ENCODE measurements around the gene SPTLC2.
"Not testable (repeated sequence)": the region's sequence is repeated elsewhere in the genome, so short reads cannot be mapped to it uniquely, and the experiment has no call there.

Gene SPTLC2

GRCh38 chr14:77641534-77642341, 25.3 kb upstream of the SPTLC2 start:
- no peak overlapping the region for H3K4me2 ChIP-seq
- no peak for TF ChIP-seq CTCF (conservative IDR thresholded peaks at IDR 0.05; ENCODE audit: low read depth, low read length)
- no peaks in the 10 kb centered on the region for H4K20me1 ChIP-seq (ENCODE audit: insufficient read depth)
- H3K27ac ChIP-seq: no peak overlapping the region
- H3K4me1 ChIP-seq (ENCODE audit: low read depth, poor library complexity, severe bottlenecking): no peaks in the 10 kb centered on the region
- no peak overlapping the region; the same call in 1 of the 2 replicates for H2AFZ ChIP-seq (ENCODE audit: low read depth)
- H3K9ac ChIP-seq: no peak overlapping the region
- H3K36me3 ChIP-seq (ENCODE audit: insufficient read depth): no peaks in the 10 kb centered on the region
- H3K79me2 ChIP-seq (ENCODE audit: insufficient read depth, low read depth): no peaks in the 10 kb centered on the region
- no peaks in the 10 kb centered on the region for H3K27me3 ChIP-seq (ENCODE audit: insufficient read depth, low read depth)
- H3K4me3 ChIP-seq (IDR thresholded peaks at IDR 0.05; ENCODE audit: insufficient read depth, low read depth, low read length): no peak overlapping the region

DNA sequence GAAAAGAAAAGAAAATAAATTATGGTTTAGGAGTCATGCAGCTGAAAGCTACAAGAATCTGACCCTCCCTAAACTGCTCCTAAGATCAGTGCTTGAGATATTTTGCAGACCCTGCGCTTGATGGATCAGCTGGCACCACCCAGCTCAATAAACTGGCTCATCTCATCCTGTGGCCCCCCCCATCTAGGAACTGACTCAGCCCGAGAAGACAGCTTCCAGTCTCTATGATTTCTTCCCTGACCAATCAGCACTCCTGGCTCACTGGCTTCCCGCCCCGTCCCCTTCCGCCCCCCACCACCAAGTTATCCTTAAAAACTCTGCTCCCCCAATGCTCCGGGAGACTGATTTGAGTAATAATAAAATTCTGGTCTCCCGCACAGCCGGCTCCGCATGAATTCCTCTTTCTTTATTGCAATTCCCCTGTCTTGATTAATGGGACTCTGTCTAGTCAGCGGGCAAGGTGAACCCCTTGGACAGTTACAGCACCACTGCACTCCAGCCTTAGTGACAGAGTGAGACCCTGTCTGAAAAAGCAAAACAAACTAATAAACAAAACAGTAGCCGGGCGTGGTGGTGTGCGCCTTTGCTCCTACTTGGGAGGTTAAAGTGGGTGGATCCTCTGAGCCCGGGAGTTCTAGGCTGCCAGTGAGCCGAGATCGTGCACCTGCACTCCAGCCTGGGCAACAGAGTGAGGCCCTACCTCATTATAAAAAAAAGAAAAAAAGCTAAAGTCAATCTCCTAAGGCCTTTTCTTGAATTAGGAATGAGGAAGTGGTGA, 24.5 kb upstream of the SPTLC2 start:
- no peak overlapping the region for H3K9ac ChIP-seq
- H3K27ac ChIP-seq: no peak overlapping the region
- no peaks in the 10 kb centered on the region for H3K4me1 ChIP-seq (ENCODE audit: low read depth, poor library complexity, severe bottlenecking)
- no peaks in the 10 kb centered on the region for H3K79me2 ChIP-seq (ENCODE audit: insufficient read depth, low read depth)
- no peak overlapping the region for H2AFZ ChIP-seq (ENCODE audit: low read depth)
- H4K20me1 ChIP-seq (ENCODE audit: insufficient read depth): no peaks in the 10 kb centered on the region
- H3K36me3 ChIP-seq (ENCODE audit: insufficient read depth): no peaks in the 10 kb centered on the region
- H3K27me3 ChIP-seq (ENCODE audit: insufficient read depth, low read depth): no peaks in the 10 kb centered on the region
- TF ChIP-seq CTCF (conservative IDR thresholded peaks at IDR 0.05; ENCODE audit: low read depth, low read length): no peak
- no peak overlapping the region for H3K4me3 ChIP-seq (IDR thresholded peaks at IDR 0.05; ENCODE audit: insufficient read depth, low read depth, low read length)
- no peak overlapping the region for H3K4me2 ChIP-seq

GRCh38 chr14:77638771-77639171, 22.3 kb upstream of the SPTLC2 start:
- Histone ChIP-seq H3K27me3 (ENCODE audit: insufficient read depth, low read depth) (no peaks in the 10 kb centered on the region), H3K4me2 (no peak overlapping the region), H3K36me3 (ENCODE audit: insufficient read depth) (no peaks in the 10 kb centered on the region), H4K20me1 (ENCODE audit: insufficient read depth) (no peaks in the 10 kb centered on the region), H3K27ac (no peak overlapping the region), H3K4me1 (ENCODE audit: low read depth, poor library complexity, severe bottlenecking) (no peaks in the 10 kb centered on the region), H3K9ac (no peak overlapping the region), H3K4me3 (IDR thresholded peaks at IDR 0.05; ENCODE audit: insufficient read depth, low read depth, low read length) (no peak overlapping the region), H2AFZ (ENCODE audit: low read depth) (no peak overlapping the region), H3K79me2 (ENCODE audit: insufficient read depth, low read depth) (no peaks in the 10 kb centered on the region)
- no peak for TF ChIP-seq CTCF (conservative IDR thresholded peaks at IDR 0.05; ENCODE audit: low read depth, low read length)

GRCh38 chr14:77635869-77636268, 19.4 kb upstream of the SPTLC2 start:
- not testable (repeated sequence) for H3K27ac ChIP-seq; H2AFZ ChIP-seq (ENCODE audit: low read depth)

GRCh38 chr14:77635466-77635865, 19.0 kb upstream of the SPTLC2 start:
- not testable (repeated sequence) for H3K9ac ChIP-seq; H3K4me3 ChIP-seq (IDR thresholded peaks at IDR 0.05; ENCODE audit: insufficient read depth, low read depth, low read length); H3K27ac ChIP-seq; H3K4me1 ChIP-seq (ENCODE audit: low read depth, poor library complexity, severe bottlenecking); H4K20me1 ChIP-seq (ENCODE audit: insufficient read depth); H3K27me3 ChIP-seq (ENCODE audit: insufficient read depth, low read depth); H3K36me3 ChIP-seq (ENCODE audit: insufficient read depth); H3K79me2 ChIP-seq (ENCODE audit: insufficient read depth, low read depth); H3K4me2 ChIP-seq; H2AFZ ChIP-seq (ENCODE audit: low read depth)

More at GRCh38 chr14:77635869-77636268, 19.4 kb upstream of the SPTLC2 start:
- not testable (repeated sequence) for H3K4me2 ChIP-seq; H3K4me3 ChIP-seq (IDR thresholded peaks at IDR 0.05; ENCODE audit: insufficient read depth, low read depth, low read length); H3K79me2 ChIP-seq (ENCODE audit: insufficient read depth, low read depth); H3K27me3 ChIP-seq (ENCODE audit: insufficient read depth, low read depth); H3K36me3 ChIP-seq (ENCODE audit: insufficient read depth); H4K20me1 ChIP-seq (ENCODE audit: insufficient read depth); H3K4me1 ChIP-seq (ENCODE audit: low read depth, poor library complexity, severe bottlenecking); H3K9ac ChIP-seq
